ENCODE measurements around the gene ZBTB17. TPM values are rescaled to one million over a fixed set of nuclear protein-coding genes. Genes with fewer than 3 reads are reported as not detected.
A peak's percentile ranks its signal among the peaks of the same experiment; 100 is the strongest.
"Not testable (repeated sequence)": the region's sequence is repeated elsewhere in the genome, so short reads cannot be mapped to it uniquely, and the experiment has no call there.

ZBTB17 gene
- total RNA-seq, 1 donor from 2014 or later, result 63.9 TPM

- H3K4me3 Mint-ChIP-seq, result no peak overlapping the region
- intact Hi-C loops (cut with micrococcal nuclease), result no loop called here
- no peak overlapping the region for H3K27ac Mint-ChIP-seq
- H3K27me3 Mint-ChIP-seq, result peaks cover 4% of the 10 kb centered on the region
- no peaks in the 10 kb centered on the region for H3K36me3 Mint-ChIP-seq (ENCODE audit: low read depth)
- peaks cover 9% of the 10 kb centered on the region for H3K4me1 Mint-ChIP-seq
- no peak for DNase-seq
- H3K9me3 Mint-ChIP-seq, result no peaks in the 10 kb centered on the region
Measured at GRCh38 chr1:15988856-15989736, 13.2 kb upstream of the ZBTB17 start.

DNA sequence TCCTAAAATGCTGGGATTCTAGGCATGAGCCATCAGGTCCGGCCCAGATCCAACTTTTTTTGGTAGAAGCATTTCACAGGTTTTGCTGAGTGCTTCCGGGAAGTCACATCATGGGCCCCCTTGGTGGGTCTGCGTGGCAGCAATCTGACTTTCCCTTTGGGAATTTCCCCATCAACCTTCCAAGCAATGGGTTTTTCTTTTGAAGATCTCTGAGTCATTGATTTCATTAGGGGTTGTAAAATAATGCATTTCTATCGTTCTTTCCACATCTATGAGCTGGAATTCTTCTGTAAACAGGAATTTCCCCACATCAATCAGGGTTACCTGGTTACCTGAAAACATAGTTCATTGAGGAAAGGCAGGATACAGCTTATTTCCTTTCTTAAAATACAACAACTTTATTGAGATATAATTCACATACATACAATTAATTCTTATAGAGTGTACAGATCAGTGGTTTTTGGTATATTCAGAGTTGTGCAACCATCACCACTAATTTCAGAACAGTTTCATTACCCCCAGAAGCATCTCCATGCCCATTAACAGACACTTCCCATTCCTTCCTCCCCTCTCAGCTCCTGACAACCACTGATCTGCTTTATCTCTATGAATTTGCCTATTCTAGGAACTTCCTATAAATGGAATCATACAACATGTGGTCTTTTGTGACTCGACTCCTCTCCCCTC lies 9.9 kb upstream of the ZBTB17 start:
- intact Hi-C loops (cut with micrococcal nuclease), result no loop called here
- no peak for DNase-seq
- peaks cover 20% of the 10 kb centered on the region for H3K4me1 Mint-ChIP-seq
- H3K9me3 Mint-ChIP-seq, result peaks cover 5% of the 10 kb centered on the region
- H3K4me3 Mint-ChIP-seq, result no peak overlapping the region
- H3K27me3 Mint-ChIP-seq, result peaks cover 4% of the 10 kb centered on the region
- no peak overlapping the region for H3K27ac Mint-ChIP-seq
- no peaks in the 10 kb centered on the region for H3K36me3 Mint-ChIP-seq (ENCODE audit: low read depth)

- Mint-ChIP-seq H3K27me3 (no peaks in the 10 kb centered on the region), H3K27ac (no peak overlapping the region), H3K36me3 (ENCODE audit: low read depth) (no peaks in the 10 kb centered on the region), H3K9me3 (peaks cover 6% of the 10 kb centered on the region), H3K4me3 (no peak overlapping the region), H3K4me1 (peaks cover 25% of the 10 kb centered on the region)
- intact Hi-C loops (cut with micrococcal nuclease), result no loop called here
- DNase-seq, result no peak
Measured at GRCh38 chr1:15983275-15983674, 7.4 kb upstream of the ZBTB17 start.

GRCh38 chr1:15981679-15982078 lies 5.8 kb upstream of the ZBTB17 start:
- Mint-ChIP-seq H3K27me3 (no peaks in the 10 kb centered on the region), H3K9me3 (peaks cover 11% of the 10 kb centered on the region), H3K4me1 (peaks cover 28% of the 10 kb centered on the region), H3K27ac (no peak overlapping the region), H3K36me3 (ENCODE audit: low read depth) (no peaks in the 10 kb centered on the region), H3K4me3 (no peak overlapping the region)
- no peak for DNase-seq
- intact Hi-C loops (cut with micrococcal nuclease), result no loop called here

DNA sequence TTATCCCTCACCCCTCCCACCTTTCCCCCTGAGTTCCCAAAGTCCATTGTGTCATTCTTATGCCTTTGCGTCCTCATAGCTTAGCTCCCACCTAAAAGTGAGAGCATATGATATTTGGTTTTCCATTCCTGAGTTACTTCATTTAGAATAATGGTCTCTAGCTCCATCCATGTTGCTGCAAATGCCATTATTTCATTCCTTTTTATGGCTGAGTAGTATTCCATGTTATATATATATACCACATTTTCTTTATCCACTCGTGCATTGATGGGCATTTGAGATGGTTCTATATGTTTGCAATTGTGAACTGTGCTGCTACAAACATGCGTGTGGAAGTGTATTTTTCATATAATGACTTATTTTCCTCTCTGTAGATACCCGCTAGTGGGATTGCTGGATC lies 2.0 kb upstream of the ZBTB17 start:
- not testable (repeated sequence) for DNase-seq, H3K27ac Mint-ChIP-seq, H3K4me3 Mint-ChIP-seq, H3K27me3 Mint-ChIP-seq
- H3K36me3 Mint-ChIP-seq (ENCODE audit: low read depth), result peaks cover 14% of the 10 kb centered on the region
- peaks cover 11% of the 10 kb centered on the region for H3K9me3 Mint-ChIP-seq
- intact Hi-C loops (cut with micrococcal nuclease), result loop anchor here (5.0 kb wide), 1 partner anchor 361 kb away; the partner anchor contains the start of gene DDI2
- H3K4me1 Mint-ChIP-seq, result peaks cover 31% of the 10 kb centered on the region

GRCh38 chr1:15975358-15975804 lies 520 bp downstream of the ZBTB17 start:
- peaks cover 44% of the 10 kb centered on the region for H3K4me1 Mint-ChIP-seq
- H3K36me3 Mint-ChIP-seq (ENCODE audit: low read depth), result peaks cover 32% of the 10 kb centered on the region
- peak overlapping the region; percentile 90 for H3K4me3 Mint-ChIP-seq
- H3K27me3 Mint-ChIP-seq, result no peaks in the 10 kb centered on the region
- intact Hi-C loops (cut with micrococcal nuclease), result loop anchor here (1.0 to 5.0 kb wide), 3 partner anchors 9 to 358 kb away; partner anchors contain the start of gene DDI2
- H3K9me3 Mint-ChIP-seq, result peaks cover 5% of the 10 kb centered on the region
- peak overlapping the region; percentile 93 for H3K27ac Mint-ChIP-seq
- DNase-seq, result peak; percentile 93

GRCh38 chr1:15974855-15975254 lies 1.0 kb downstream of the ZBTB17 start:
- peaks cover 37% of the 10 kb centered on the region for H3K36me3 Mint-ChIP-seq (ENCODE audit: low read depth)
- intact Hi-C loops (cut with micrococcal nuclease), result loop anchor here (1.0 to 5.0 kb wide), 3 partner anchors 9 to 358 kb away; partner anchors contain the start of gene DDI2
- H3K4me1 Mint-ChIP-seq, result peaks cover 46% of the 10 kb centered on the region
- peaks cover 5% of the 10 kb centered on the region for H3K9me3 Mint-ChIP-seq
- peak overlapping the region; percentile 90 for H3K27ac Mint-ChIP-seq
- H3K27me3 Mint-ChIP-seq, result no peaks in the 10 kb centered on the region
- peak overlapping the region; percentile 90 for H3K4me3 Mint-ChIP-seq
- DNase-seq, result peak; percentile 64

GRCh38 chr1:15973772-15974171 lies 2.1 kb downstream of the ZBTB17 start:
- Mint-ChIP-seq H3K4me1 (peaks cover 41% of the 10 kb centered on the region), H3K27me3 (no peaks in the 10 kb centered on the region), H3K36me3 (ENCODE audit: low read depth) (peaks cover 46% of the 10 kb centered on the region), H3K27ac (peak overlapping the region; percentile 71), H3K9me3 (peaks cover 5% of the 10 kb centered on the region), H3K4me3 (peak overlapping the region; percentile 36)
- intact Hi-C loops (cut with micrococcal nuclease), result no loop called here
- no peak for DNase-seq

- H3K27me3 Mint-ChIP-seq, result no peaks in the 10 kb centered on the region
- H3K4me1 Mint-ChIP-seq, result peaks cover 52% of the 10 kb centered on the region
- intact Hi-C loops (cut with micrococcal nuclease), result no loop called here
- DNase-seq, result no peak
- no peak overlapping the region for H3K4me3 Mint-ChIP-seq
- H3K27ac Mint-ChIP-seq, result peak overlapping the region; percentile 20
- peaks cover 3% of the 10 kb centered on the region for H3K9me3 Mint-ChIP-seq
- peaks cover 58% of the 10 kb centered on the region for H3K36me3 Mint-ChIP-seq (ENCODE audit: low read depth)
Measured at GRCh38 chr1:15972409-15972808, 3.5 kb downstream of the ZBTB17 start.

DNA sequence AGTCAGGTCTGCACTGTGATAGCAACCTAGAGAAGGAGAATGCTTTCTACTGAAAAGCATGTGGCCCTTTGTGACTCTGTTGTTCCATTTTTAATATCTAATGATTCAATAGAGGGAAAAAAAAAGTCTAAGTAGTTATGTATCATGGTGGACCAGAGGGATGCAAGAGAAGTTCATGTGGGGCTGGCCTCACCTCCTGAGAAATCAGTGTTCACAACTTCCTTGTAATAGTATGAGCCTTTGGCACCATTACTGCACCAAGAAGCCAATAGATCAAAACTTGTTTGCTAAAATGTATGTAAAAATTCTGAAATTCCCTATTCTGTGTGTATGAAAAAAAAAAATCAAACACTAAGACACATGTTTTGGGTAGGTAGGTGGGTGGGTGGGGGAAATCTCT lies 5.0 kb downstream of the ZBTB17 start:
- Mint-ChIP-seq H3K9me3 (peaks cover 3% of the 10 kb centered on the region), H3K27me3 (no peaks in the 10 kb centered on the region), H3K4me3 (peak overlapping the region; percentile 23), H3K27ac (peak overlapping the region; percentile 62), H3K36me3 (ENCODE audit: low read depth) (peaks cover 65% of the 10 kb centered on the region), H3K4me1 (peaks cover 58% of the 10 kb centered on the region)
- intact Hi-C loops (cut with micrococcal nuclease), result no loop called here
- no peak for DNase-seq

GRCh38 chr1:15969321-15969880 lies 6.5 kb downstream of the ZBTB17 start:
- DNase-seq, result no peak
- H3K4me3 Mint-ChIP-seq, result no peak overlapping the region
- no peaks in the 10 kb centered on the region for H3K27me3 Mint-ChIP-seq
- H3K27ac Mint-ChIP-seq, result no peak overlapping the region
- H3K36me3 Mint-ChIP-seq (ENCODE audit: low read depth), result peaks cover 63% of the 10 kb centered on the region
- H3K4me1 Mint-ChIP-seq, result peaks cover 61% of the 10 kb centered on the region
- peaks cover 3% of the 10 kb centered on the region for H3K9me3 Mint-ChIP-seq
- intact Hi-C loops (cut with micrococcal nuclease), result loop anchor here (5.0 kb wide), 2 partner anchors 398 to 722 kb away; partner anchors contain the start of genes FHAD1 and SZRD1

DNA sequence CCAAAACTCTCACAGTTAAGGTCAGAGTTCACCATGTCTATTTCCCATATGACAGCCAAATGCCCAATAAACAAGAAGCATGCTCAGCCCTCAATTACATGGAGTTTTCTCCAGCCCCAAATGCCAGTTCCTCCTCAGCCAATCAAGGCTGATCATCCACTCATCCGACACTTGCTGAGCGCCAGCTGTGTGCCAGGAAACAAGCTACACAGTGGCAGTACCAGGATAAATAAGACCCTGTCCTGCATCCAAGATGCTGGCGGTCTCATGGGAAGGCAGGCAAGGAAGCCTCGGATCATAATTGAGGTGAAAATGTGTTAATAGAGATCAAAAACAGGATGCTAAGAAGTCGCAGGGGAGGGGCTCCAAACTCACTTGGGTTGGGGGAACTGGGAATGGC lies 7.7 kb downstream of the ZBTB17 start:
- no peak overlapping the region for H3K4me3 Mint-ChIP-seq

DNA sequence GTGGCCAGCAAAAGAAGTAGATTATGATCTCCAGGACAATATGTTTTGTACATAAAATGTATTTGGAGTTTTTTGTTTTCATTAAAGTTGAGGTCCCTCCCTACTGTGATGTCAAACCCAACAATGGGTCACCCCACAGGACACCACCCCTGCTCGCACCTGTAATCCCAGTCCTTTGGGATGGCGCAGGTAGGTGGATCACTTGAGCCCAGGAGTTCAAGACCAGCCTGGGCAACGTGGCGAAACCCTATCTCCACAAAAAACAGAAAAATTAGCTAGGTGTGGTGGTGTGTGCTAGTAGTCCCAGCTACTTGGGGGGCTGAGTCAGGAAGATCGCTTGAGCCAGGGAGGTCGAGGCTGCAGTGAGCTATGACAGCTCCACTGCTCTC lies 9.0 kb downstream of the ZBTB17 start:
- Mint-ChIP-seq H3K36me3 (ENCODE audit: low read depth) (peaks cover 53% of the 10 kb centered on the region), H3K4me3 (peak overlapping the region; percentile 70), H3K27ac (peak overlapping the region; percentile 100), H3K27me3 (no peaks in the 10 kb centered on the region), H3K9me3 (peaks cover 3% of the 10 kb centered on the region), H3K4me1 (peaks cover 64% of the 10 kb centered on the region)
- DNase-seq, result no peak
- intact Hi-C loops (cut with micrococcal nuclease), result loop anchor here (1.0 to 5.0 kb wide), 6 partner anchors 8 to 720 kb away; partner anchors contain the start of genes FHAD1, SPEN and SZRD1

More for the DNA sequence above, 7.7 kb downstream of the ZBTB17 start:
- H3K36me3 Mint-ChIP-seq (ENCODE audit: low read depth), result peaks cover 60% of the 10 kb centered on the region
- H3K27me3 Mint-ChIP-seq, result no peaks in the 10 kb centered on the region
- H3K9me3 Mint-ChIP-seq, result peaks cover 3% of the 10 kb centered on the region
- H3K27ac Mint-ChIP-seq, result peak overlapping the region; percentile 100
- DNase-seq, result no peak
- intact Hi-C loops (cut with micrococcal nuclease), result loop anchor here (5.0 kb wide), 2 partner anchors 399 to 721 kb away; partner anchors contain the start of genes FHAD1 and SZRD1
- H3K4me1 Mint-ChIP-seq, result peaks cover 65% of the 10 kb centered on the region
